Stimulated activated CD8-positive, alpha-beta memory T cell treated with anti-CD3 and anti-CD28 coated beads, Interleukin-7, amount 100 ng/mL, for 24 hours (primary cell): ENCODE measurements around the gene MPRIP.
"Not testable (repeated sequence)": the region's sequence is repeated elsewhere in the genome, so short reads cannot be mapped to it uniquely, and the experiment has no call there.

ENCODE experiments used
- DNase-seq: peaks from one replicate; pipeline ENCODE4 v3.0.0-alpha.2; 2020; ENCODE audit warnings: low read depth

Gene MPRIP

DNA sequence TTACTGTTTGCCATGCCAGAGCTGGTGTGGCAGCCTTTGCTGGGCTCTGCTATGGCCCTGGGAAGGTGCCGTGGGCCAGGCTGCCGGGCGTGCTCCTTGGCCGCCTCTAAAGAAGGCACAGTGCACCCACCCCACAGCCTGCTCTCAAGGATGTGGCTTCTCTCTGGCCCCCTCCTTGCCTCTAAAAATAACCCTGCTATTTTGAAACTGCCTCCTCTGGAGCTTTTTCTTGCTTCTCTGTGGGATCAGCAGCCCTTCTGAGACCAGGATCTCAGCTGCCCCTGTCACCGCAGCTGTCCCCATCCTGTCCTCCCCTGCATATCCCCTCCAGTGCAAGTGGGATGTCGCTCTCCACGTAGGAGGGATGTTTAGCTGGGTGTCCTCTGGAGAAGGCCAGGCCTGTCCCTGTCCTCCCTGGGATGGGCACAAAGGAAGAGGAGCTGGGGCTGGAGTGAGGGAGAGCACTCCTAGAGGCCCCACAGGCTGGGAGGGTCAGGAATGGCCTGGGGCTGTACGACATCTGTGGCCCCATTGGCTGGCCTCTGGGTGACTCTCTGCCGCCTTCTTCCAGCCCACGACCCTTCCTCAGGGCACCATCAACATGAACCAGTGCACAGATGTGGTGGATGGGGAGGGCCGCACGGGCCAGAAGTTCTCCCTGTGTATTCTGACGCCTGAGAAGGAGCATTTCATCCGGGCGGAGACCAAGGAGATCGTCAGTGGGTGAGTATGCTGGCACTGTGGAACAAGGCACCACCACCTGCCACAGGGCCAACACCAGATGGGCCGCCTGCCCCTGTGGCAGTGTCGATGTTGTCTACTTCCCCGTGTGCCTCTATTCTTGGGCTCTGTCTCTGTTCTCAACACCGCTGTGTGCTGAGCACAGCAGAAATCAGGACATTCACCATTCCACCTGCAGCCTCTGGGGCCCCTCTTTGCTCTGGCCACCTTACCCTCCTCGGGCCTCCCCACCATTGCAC is 84.2 kb downstream of the MPRIP start:
- no peak for DNase-seq

DNA sequence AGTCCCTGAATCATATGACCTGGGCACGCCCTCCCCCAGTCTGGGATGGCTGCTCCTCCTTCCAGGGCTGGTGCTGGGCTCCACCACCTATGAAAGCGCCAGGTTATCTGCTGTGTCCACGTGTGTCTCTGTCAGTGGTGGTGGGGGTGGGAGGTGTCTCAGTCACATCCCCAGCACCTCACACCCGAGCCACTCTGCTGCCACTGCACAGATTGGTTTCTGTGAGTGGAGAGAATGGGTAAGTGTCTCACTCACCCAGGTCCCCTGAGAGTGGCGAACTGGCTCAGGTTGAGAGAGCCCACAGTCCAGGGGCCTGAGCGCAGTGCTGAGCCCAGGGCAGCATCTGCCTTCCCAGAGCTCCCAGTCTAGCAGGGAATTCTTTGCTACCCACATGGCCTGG is 84.9 kb downstream of the MPRIP start:
- DNase-seq = no peak

- no peak for DNase-seq
These were observed 85.6 kb downstream of the MPRIP start for GRCh38 chr17:17127730-17128291.

DNA sequence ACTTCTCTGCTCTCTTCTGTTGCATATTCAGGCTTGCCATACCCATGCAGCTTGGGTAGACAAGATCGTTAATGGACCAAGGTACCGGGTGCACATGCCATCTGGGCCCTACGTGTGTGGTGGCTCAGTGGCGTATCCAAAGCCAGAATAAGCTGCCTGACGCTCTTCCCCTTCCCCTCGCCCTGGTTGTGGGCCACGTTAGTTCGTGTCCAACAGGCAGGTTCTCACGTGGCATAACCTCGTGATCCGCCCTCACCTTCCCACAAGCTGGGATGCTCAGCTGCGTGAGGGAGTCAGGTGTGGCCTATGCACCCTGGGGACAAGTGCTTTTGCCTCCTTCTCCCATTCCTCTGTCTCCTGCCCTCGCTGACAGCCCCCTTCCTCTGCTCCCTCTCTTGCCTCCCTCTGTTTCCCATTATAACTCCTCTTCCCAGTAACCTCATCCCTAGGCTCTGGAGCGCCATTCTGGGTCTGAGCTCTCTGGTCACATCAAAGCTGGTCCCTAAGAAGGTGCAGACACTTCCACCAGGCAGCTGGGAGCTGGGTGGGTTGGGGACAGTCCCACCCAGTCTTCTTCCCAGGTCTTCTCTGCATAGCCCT is 86.3 kb downstream of the MPRIP start:
- DNase-seq = no peak

DNA sequence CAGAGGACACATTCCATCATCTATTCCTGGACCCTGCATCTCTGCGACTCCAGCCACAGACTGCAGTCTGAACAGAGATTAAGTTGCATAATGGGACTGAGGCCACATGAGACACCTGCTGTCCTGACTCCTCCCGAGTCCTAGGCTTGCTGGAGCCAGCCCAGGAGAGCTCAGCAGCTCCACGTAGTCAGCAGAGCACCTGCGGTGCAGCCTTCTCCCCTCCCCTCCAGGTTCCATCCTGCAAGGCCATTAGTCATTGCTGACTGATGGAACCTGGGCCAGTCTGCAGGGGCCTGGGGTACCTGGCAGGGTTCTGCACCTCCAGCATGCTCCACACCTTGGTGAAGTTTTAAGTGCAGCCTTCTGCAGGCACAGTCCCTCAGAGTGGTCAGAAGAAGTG is 87.2 kb downstream of the MPRIP start:
- DNase-seq = no peak

GRCh38 chr17:17130077-17130844 is 88.0 kb downstream of the MPRIP start:
- DNase-seq = no peak

GRCh38 chr17:17131839-17132238 is 89.6 kb downstream of the MPRIP start:
- DNase-seq = no peak

- DNase-seq = no peak
These were observed 90.5 kb downstream of the MPRIP start for GRCh38 chr17:17132746-17133145.

- DNase-seq = no peak
These were observed 92.0 kb downstream of the MPRIP start for GRCh38 chr17:17134051-17134956.

GRCh38 chr17:17134957-17135333 is 92.7 kb downstream of the MPRIP start:
- DNase-seq = no peak

- DNase-seq = not testable (repeated sequence)
These were observed 94.0 kb downstream of the MPRIP start for GRCh38 chr17:17136221-17136620.

DNA sequence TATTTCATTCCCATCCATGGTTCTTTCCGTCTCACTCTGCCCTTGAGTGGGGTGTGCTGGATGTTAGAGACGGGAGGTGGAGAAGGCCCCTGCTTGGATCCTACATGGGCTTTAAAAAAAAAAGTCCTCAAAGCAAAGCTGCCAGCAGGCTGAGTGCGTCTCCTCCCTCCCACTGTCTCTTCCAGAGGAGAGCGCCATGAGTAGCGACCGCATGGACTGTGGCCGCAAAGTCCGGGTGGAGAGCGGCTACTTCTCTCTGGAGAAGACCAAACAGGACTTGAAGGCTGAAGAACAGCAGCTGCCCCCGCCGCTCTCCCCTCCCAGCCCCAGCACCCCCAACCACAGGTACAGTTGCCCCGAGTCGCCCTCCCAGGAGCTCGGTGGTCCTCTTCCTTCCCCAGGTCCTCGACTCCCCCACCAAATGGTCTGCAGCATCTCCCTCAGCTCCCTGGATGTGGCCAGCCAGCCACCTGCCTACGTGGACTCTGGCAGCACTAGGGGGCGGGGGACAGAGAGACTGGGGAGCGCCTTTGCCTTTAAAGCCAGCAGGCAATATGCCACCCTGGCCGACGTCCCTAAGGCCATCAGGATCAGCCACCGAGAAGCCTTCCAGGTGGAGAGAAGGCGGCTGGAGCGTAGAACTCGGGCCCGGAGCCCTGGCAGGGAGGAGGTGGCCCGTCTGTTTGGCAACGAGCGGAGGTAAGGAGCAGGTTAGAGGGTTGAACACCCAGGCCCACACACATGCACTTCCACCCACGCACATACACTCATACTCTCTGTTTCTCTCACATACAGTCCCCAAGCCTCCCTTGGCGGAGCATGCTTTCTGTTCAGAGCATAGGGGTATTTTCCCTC is 95.7 kb downstream of the MPRIP start:
- no peak for DNase-seq

- no peak for DNase-seq
These were observed 97.8 kb downstream of the MPRIP start for GRCh38 chr17:17139972-17140589.

GRCh38 chr17:17140590-17140980 is 98.3 kb downstream of the MPRIP start:
- DNase-seq = no peak

- DNase-seq = no peak
These were observed 99.0 kb downstream of the MPRIP start for GRCh38 chr17:17141279-17141678.

DNA sequence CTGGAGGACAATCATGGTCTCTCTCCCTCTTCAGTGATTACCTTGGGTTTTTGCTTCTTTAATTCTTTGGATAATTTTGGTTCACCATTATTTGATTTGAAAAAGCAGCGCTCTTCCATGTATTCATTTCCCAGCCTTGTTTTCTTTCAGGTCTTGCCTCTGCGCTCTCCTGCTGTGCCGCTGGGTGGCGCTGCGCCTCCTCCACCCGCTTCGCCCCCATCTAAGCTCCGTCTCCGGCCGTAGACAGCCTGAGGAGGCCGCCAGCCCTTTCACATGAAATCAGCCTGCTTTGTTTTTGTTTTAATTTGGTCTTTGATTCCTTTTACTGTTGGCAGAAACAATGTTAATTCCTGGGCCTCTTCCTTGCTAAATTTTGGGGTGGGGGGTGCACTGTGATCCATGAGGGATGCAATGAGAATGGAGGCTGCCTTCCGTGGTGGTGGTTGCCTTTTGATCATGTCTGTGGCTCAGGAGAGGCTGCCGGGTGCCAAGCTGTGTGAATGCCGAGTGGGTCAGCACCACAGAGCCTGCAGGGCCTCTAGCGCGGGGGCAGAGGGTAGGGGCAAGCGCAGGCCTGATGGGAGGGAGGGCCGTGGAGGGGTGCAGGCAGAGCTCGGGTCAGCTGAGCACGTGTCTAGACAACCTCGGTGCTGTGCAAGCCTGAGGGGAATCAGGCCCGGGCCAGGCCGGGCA is 99.7 kb downstream of the MPRIP start:
- DNase-seq = no peak

DNA sequence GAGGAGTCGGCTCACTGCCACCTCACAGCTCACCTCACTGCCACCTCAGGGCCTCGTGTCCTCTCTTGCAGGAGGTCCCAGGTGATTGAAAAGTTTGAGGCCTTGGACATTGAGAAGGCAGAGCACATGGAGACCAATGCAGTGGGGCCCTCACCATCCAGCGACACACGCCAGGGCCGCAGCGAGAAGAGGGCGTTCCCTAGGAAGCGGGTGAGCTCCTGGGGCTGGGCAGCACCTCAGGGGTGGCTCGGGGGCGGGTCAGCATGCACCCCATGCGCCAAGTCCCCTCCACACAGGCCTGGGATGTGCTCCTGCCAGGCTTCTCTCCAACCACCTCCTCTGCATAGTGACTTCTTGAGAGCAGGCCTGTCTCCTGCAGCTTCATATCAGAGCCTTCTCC is 100.3 kb downstream of the MPRIP start:
- no peak for DNase-seq

DNA sequence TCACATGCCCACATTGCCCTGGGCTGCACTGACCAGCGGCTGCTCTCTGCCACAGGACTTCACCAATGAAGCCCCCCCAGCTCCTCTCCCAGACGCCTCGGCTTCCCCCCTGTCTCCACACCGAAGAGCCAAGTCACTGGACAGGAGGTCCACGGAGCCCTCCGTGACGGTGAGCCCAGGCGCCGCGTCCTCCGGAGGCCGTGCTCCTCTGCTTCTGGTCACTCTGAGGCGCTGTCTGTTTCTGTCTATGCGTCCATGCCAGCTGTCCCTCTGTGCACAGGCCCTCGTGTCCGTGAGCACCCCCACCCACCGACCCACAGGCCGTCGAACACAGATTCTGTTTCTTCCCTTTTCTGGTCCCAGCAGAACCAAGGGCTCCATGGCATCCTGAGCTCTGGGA is 101.2 kb downstream of the MPRIP start:
- no peak for DNase-seq

DNA sequence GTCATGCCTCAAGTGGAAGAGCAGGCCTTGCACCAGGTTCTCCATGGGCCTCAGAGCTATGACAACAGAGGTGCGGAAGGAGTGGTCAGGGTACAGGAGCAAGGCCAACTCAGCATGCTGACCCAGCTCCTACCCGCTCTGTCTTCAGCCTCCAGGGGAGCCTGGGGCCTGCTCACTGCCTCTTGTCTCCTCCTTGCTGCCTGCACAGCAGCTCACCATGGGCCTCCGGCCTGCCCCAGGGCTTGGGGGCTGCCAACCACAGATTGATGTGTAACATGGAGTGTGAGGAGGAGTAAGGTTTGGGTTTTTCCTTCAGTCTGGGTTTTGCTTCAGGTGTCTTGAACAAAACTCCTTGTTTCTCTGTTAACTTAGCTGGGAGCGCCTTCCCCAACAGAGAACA is 101.8 kb downstream of the MPRIP start:
- no peak for DNase-seq
